DMS153 (cell line): ENCODE measurements around the gene SAAL1.
"Not testable (repeated sequence)": the region's sequence is repeated elsewhere in the genome, so short reads cannot be mapped to it uniquely, and the experiment has no call there.

Experiments
- DNase-seq: peaks from one replicate; lab custom pipeline; 2025; lab: John Stamatoyannopoulos, UW

Gene SAAL1

GRCh38 chr11:18105802-18106574 lies at the start of gene SAAL1:
Gene SAAL1 (minus strand): TSS chr11:18106082. CDS start chr11:18106041, 41 bp downstream.
- DNase-seq = peak; percentile 59

- no peak for DNase-seq
These were observed 45.7 kb upstream of the SAAL1 start for GRCh38 chr11:18151581-18151980.

- no peak for DNase-seq
These were observed 40.0 kb upstream of the SAAL1 start for GRCh38 chr11:18145837-18146236.

GRCh38 chr11:18145025-18145424 lies 39.1 kb upstream of the SAAL1 start:
- DNase-seq = no peak

GRCh38 chr11:18144243-18144642 lies 38.4 kb upstream of the SAAL1 start:
- DNase-seq = no peak

- DNase-seq = no peak
These were observed 34.3 kb upstream of the SAAL1 start for GRCh38 chr11:18140145-18140544.

GRCh38 chr11:18137186-18137800 lies 31.4 kb upstream of the SAAL1 start:
- no peak for DNase-seq

- DNase-seq = no peak
These were observed 29.4 kb upstream of the SAAL1 start for GRCh38 chr11:18135308-18135707.

- DNase-seq = no peak
These were observed 26.5 kb upstream of the SAAL1 start, which contains the start of gene MRGPRX3 for GRCh38 chr11:18132341-18132740. Gene MRGPRX3 (plus strand): TSS chr11:18132571. CDS start chr11:18137203, 4,632 bp downstream.

- DNase-seq = not testable (repeated sequence)
These were observed 25.2 kb upstream of the SAAL1 start for GRCh38 chr11:18131115-18131514.

GRCh38 chr11:18121331-18121828 lies 15.5 kb upstream of the SAAL1 start:
- DNase-seq = not testable (repeated sequence)

- DNase-seq = peak; percentile 83
These were observed 9.7 kb upstream of the SAAL1 start for GRCh38 chr11:18115360-18116127.

- DNase-seq = no peak
These were observed 5.1 kb upstream of the SAAL1 start for GRCh38 chr11:18111005-18111404.

- DNase-seq = no peak
These were observed 2.4 kb upstream of the SAAL1 start for GRCh38 chr11:18108254-18108653.

- DNase-seq = no peak
These were observed 806 bp upstream of the SAAL1 start for GRCh38 chr11:18106688-18107087.

- no peak for DNase-seq
These were observed 638 bp downstream of the SAAL1 start for GRCh38 chr11:18105086-18105801.

- DNase-seq = no peak
These were observed 4.8 kb downstream of the SAAL1 start for GRCh38 chr11:18100926-18101656.

- DNase-seq = no peak
These were observed 11.9 kb downstream of the SAAL1 start for GRCh38 chr11:18093959-18094358.

GRCh38 chr11:18091731-18092130 lies 14.2 kb downstream of the SAAL1 start:
- no peak for DNase-seq

- no peak for DNase-seq
These were observed 16.9 kb downstream of the SAAL1 start for GRCh38 chr11:18088966-18089365.

- no peak for DNase-seq
These were observed 17.5 kb downstream of the SAAL1 start for GRCh38 chr11:18088366-18088765.
